HG02938 (cell line): Measurements from ENCODE around the gene CRY1.

Experiments
- ATAC-seq: cut with Tn5 transposase; IDR thresholded peaks from one replicate; pipeline ENCODE4 v1.9.1; 2021; ENCODE audit warnings: mild to moderate bottlenecking, moderate library complexity; ENCODE audit not compliant: unreplicated experiment

The CRY1 gene

DNA sequence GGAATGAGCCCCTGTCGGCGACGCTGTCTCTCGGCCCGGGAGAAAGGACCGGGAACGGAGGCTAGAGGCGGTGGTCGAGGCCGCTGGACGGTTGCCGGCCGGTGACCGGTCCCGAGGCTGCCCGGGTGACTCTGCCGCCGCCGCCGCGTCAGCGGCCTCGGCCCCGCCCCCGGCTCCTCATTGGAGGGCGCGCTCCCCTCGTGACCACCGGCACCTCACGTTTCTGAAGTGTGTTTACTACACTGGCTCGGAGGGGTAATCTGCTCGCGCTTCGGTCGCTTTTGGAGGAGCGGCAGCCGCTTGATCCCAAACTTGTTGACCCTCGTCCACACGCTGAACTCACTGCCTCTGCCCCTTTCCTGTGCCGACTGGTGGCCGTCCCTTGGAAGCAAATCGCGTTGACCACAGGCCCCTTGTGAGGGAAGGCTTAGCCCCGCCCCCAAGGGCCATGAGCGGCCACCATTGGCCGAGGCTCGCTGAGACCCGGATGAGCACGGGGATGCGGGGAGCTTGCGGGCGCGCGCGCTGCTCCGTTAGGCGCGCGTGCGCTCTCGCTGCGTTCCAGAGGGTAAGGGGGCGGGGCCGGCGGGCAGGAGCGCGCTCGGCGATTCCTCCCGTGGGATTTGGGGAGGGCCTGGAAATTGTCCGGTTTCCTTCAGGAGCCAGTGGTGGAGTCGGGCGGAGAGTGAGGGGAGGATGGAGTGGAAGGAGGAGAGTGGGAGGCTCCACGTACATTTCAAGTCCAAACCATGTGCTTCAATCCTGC, at the start of gene CRY1:
CRY1 (minus strand) TSS at position 133 of the 766 bp plus-strand sequence. CDS start 588 bp downstream, outside the sequence.
- peak; percentile 82 for ATAC-seq

DNA sequence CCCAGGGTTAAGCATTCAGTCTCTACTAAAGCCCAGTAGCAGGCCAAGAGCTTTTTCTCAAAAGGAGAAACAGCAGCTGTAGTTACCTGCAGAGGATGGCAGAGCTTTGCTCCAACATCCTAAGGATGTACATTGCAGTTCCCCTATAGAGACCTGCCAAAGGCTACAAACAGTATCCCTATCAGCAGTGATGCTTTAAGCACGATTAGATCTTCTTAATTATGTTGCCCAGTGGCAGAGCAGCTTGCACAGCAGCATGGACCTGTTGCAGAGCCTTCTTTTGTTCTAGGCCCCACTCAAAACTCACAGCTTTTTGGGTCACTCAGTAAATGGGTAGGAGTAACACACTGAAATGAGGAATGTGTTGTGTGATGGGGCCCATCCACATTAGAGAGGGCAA, 46.4 kb upstream of the CRY1 start:
- ATAC-seq: no peak

DNA sequence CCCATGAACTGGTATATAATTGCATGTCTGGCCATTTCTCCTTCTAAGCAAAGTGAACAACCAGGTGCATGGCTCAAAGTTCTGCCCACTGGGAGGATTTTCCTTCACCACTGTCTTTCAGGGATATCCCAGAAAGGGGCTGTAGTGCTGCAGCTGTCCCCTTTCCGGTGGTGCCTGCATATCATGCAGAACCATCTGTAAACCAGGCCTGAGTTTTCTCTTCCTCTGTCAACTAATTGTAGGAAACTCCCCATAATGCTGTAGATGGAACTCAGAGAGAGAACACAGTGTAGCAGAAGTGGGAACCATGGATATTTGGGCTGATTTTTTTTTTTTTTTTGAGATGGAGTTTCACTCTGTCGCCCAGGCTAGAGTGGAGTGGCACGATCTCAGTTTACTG, 45.6 kb upstream of the CRY1 start:
- no peak for ATAC-seq

DNA sequence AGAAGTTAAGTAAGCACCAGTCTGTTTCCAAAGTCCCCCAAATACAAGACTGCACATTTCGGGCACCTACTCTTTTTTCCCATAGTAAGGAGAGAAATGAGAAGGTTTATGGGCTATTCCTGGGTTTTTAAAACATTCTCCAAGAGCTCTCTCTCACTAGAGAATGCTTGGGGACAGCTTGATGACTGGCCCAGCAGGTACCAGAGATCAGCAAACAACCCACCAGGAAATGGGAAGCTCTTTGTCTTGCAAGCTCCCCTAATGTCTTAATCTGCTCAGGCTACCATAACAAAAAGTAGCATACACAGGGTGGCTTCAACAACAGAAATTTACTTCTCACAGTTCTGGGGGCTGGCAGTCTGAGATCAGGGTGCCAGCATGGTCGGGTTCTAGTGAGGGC, 41.8 kb upstream of the CRY1 start:
- no peak for ATAC-seq

GRCh38 chr12:107134558-107134957, 41.2 kb upstream of the CRY1 start:
- ATAC-seq: no peak

GRCh38 chr12:107133462-107133861, 40.1 kb upstream of the CRY1 start:
- ATAC-seq: no peak

DNA sequence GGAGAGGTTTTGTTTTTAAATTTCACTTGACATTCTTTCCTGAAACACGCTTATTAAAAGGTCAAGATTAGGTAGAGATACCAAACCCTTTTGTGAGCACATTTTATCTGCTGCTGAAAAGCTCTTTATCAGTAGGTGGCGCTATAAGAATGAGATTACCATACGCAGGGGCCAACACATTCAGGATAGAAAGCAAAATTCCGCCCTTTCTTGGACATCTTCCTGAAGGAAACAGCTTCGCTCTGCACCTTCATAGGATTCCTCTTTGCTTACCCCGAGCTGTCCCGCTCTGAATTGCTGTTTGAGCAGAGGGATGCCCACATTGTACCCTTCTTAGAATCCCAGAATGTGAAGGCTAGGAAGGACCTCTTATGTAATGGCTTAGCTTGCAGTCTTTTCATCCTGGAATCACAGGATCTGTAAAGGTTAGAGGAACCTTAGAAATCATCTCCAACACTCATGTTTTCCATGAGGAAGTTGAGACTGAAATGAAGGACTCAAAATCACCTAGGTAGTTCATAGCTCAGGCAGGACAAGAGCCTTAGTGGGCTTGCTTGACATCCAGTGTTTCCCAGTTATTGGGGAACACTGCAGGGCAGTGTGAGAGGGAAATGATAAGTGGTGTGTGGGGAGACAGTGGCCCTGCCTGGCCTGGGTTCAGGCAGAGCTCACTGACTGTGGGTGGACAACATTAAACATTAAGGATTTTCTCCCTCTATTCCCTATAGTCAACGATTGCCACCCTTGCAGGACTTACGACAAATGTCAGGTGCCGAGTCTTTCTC, 38.7 kb upstream of the CRY1 start:
- ATAC-seq: no peak

DNA sequence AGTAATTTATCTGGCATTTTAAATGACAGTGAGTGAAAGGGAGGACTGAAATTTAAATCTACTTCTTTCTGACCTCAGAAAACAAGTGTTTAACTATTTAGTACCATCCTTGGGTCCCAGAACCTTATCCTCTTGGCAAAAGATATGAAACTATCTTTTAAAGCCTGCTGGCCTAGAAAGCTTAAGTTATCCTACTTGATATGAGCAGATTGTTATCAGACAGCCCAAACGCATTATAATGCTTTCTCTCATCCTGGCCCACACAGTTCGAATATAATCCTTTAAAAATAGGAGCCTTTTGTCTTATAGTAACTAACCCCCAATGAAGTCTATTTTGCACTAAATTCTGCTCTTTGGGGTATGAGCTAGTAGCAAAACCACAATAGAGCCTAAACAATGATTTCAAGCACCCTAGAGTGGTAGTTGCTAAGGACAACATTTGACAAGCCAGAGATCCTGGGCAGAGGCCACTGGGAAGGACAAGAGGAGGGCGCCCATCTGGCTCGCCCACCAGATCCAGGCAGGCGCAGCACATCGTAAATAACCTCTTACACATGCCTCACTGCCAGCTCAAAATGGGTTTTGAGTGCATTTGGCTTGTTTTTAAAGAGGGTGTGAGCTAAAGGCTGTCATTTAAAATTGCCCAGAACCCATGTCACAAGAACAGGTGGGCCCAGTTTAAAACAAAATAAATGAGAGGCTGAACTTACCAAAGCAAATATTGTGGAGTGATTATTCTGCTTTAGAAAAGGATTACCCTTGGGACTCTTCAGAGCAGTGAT, 37.7 kb upstream of the CRY1 start:
- ATAC-seq: no peak

DNA sequence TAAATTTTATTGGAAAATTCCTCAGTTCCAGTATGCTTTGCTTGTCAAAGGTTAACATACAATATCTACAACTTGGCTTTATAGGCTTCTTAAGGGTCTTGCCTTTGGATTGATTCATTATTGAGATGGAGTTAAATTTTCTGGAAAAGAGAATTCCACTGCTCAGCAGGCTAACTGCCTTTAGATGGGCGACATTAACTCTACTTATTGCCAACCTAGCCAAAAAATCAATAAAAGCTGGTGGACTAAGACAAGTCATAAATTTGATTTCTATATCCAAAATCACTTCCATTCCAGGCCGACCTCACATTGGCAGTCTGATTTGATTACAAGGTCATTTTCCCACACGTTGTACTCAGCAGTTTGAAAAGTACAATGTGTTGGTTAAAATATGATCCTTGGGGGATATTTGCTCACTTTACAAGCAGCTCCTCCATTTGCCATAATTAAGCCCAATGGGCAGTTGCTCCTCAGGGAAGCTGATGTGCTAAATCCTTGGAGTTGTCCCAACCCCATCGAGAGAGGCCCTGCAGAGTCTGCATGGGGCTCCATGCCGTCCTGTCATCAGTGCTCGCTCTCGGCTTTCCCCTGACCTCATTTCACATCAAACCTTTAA, 36.1 kb upstream of the CRY1 start:
- no peak for ATAC-seq

DNA sequence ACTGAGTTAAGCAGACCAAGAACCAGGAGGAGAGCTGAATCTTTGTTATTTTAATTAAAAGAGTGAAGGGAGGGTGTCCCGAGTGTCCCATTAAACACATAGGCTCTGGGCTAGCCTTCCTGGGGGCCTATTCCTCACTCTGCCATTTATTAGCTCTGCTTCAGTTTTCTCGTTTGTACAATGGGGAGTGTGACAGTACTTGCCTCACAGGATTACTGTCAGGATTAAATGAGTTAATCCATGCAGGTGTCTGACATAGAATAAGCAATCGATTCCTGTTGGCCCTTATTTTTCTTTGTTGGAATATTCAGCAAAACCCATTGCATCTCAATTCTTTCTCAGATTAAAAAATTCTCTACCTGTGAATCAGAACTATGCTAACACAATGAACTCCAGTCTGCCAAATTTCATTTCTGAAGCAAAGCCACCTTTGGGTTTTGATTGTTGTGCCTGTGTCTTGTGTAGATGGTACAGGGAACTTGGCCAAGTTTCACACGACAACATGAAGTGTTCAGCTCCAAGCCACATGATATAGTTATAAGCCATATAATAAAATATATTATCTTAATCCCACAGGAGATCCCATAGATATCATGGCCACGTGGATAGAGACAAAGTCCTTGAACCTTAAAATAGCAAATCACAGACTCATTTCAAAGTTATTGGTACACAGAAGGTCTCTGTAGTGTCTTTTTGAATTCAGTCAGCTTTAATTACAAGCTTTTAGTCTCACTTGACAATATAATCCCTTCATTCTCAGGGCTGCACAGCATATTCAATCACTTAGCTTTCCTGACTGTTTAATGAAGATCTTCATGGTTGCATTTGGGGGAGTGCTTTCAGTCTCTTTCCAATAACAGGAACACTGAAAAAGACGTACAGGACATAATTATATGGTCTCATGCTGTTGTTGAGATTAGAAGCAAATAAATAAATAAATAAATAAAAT, 34.4 kb upstream of the CRY1 start:
- no peak for ATAC-seq

DNA sequence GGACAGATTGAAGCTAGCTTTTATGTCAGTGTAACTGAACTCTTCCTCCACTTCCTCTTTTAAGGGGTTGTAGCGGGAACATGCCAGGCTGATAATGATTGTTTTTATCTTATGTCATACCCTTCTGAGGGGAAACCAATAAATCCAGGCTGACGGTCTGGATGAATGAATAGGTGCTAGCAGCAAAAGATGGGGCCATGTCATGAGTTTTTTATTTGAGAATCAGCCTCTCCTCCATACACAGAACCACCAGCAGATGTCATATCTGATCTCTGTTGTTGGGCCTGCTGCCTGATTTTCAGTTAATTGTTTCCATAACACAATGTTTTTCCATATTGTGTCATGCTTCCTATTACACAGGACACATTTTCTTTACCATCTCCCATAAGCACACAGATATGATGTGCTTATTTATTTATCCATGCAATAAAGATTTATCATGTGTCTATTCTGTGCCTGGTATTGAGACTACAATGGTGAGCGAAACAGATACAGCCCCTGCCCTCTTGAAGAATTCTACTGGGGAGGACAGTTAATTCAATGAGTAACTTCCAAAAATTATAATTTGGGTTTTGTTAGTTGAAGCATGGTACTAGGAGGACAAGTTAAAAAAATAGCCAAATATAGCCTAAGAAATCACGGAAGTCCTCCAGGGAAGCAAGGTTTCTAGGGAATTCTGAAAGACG, 33.6 kb upstream of the CRY1 start:
- ATAC-seq: no peak

GRCh38 chr12:107125833-107126232, 32.5 kb upstream of the CRY1 start:
- no peak for ATAC-seq

GRCh38 chr12:107122452-107122958, 29.2 kb upstream of the CRY1 start:
- no peak for ATAC-seq

DNA sequence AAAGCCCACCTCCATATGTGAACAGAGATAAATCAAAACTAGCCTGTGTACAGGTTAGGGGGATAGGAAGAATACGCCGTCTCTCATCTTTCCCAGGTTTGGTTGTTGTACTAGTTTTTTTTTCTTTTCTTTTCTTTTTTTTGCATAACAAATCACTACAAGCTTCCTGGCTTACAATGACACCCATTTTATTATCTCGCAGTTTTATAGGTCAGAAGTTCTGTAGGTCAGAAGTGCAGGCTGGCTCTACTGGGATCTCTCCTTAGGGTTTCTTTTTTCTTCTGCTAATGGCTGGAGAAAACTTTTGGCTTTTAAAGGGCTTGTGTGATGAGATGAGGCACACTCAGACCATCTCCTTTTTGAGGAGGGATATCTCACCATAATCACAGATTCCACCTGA, 25.7 kb upstream of the CRY1 start:
- ATAC-seq: no peak

DNA sequence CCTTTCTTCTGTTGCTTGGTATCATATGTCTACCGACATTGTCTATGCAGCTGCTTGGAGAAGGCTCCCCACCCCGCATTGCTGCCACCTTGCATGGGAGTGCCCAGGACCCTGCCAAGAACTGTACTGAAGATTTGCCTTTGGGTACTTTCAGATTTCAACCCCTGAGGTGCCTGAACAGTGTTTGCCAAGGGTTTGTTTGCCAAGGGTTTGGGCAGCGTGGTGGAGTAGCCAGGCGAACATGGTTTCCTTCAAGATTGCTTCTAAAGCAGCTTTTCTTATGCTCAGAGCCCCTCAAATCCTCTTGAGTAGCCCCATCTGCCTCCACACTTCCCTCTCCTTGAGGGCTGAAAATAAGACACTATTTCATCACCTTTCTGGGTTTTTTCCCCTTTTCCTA, 25.3 kb upstream of the CRY1 start:
- no peak for ATAC-seq

- ATAC-seq: no peak
Observed at GRCh38 chr12:107115119-107115518, 21.8 kb upstream of the CRY1 start.

DNA sequence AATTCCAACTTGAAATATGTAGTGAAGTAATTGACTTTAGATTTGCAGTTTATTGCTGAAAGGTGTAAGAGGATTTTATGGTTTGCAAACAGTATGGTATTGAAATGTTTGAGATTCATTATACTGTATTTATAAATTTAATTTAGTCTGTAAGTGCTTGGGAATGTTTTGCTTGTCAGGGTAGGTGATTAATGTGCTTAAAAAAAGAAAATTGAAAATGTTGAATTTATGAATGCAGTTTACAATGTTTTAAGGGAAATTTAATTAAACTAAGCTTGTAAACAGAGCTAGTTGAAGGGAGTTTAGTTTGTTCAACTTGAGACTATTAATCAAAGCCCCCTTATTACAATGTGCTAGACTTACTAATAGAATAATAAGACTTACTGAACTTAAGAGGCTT, 18.0 kb upstream of the CRY1 start:
- ATAC-seq: no peak

DNA sequence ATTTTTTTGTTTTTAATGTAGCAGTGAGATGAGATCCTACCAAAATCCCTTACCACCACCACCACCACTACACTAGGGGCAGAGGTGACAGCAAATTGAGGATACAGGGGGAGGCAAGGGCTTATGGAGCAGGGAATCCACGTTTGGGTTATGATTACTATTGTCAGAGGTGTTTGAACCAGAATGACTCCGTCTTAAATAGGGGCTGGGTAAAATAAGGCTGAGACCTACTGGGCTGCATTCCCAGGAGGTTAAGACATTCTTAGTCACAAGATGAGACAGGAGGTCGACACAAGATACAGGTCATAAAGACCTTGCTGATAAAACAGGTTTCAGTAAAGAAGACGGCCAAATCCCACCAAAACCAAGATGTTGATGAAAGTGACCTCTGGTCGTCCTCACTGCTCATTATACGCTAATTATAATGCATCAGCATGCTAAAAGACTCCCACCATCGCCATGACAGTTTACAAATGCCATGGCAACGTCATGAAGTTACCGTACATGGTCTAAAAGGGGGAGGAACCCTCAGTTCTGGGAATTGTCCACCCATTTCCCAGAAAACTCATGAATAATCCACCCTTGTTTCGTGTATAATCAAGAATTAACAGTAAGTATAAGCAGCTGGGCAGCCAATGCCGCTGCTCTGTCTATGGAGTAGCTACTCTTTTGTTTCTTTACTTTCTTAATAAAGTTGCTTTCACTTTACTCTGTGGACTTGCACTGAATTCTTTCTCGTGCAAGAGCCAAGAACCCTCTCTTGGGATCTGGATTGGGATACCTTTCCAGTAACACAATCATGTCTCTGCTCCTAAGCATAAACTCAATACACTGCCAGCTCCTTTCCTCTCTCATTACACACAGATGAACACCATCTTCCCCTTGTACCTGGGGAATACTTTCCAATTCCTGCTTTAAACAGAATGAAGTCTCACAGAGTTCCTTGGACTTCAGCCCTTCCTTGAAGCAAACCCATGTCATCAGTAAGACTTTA, 16.7 kb upstream of the CRY1 start:
- no peak for ATAC-seq
